K562 (cell line): ENCODE results near the gene BPHL. TPM values are rescaled to one million over a fixed set of nuclear protein-coding genes. Genes with fewer than 3 reads are reported as not detected.

Experiments
- BRF1 ChIP-seq: IDR thresholded peaks from 3 replicates; pipeline ENCODE4 v1.6.1; 2011; ENCODE audit warnings: borderline replicate concordance, mild to moderate bottlenecking; ENCODE audit not compliant: insufficient read length; ENCODE audit errors: extremely low read depth
- EGR1 ChIP-seq: fragments of 450-650 bp; conservative IDR thresholded peaks from 2 replicates; pipeline ENCODE4 v1.6.1; 2017; ENCODE audit warnings: mild to moderate bottlenecking
- ESRRA ChIP-seq: fragments of 450-650 bp; IDR thresholded peaks from 2 replicates; pipeline ENCODE4 v1.6.1; 2014; ENCODE audit warnings: low read depth, mild to moderate bottlenecking, moderate library complexity, borderline replicate concordance
- FOXK1 ChIP-seq: sonication (generic); formaldehyde crosslinking; IDR thresholded peaks from 2 replicates; pipeline ENCODE4 v1.8.0; 2022; ENCODE audit warnings: missing genetic modification reagents, mild to moderate bottlenecking, borderline replicate concordance
- FOXP4 ChIP-seq: sonication (generic); formaldehyde crosslinking; IDR thresholded peaks from 2 replicates; pipeline ENCODE4 v1.8.0; 2022; ENCODE audit warnings: mild to moderate bottlenecking, missing genetic modification reagents, borderline replicate concordance
- MLLT1 ChIP-seq, 2 experiments: fragments of 450-650 bp; IDR thresholded peaks; 2 replicates each; pipeline ENCODE4 v1.6.1; 2016
- MXI1 ChIP-seq: IDR thresholded peaks from 2 replicates; pipeline ENCODE4 v1.6.1; 2011; ENCODE audit warnings: low read depth, mild to moderate bottlenecking, improper control_type of control experiment, low read length
- RBBP5 ChIP-seq: fragments of 200-600 bp; sonication (generic); IDR thresholded peaks from 2 replicates; pipeline ENCODE4 v1.6.1; 2012; ENCODE audit warnings: borderline replicate concordance, mild to moderate bottlenecking, low read length, control low read depth, inconsistent platforms; ENCODE audit not compliant: insufficient read depth, poor library complexity, severe bottlenecking
- RCOR1 ChIP-seq, 2 experiments: IDR thresholded peaks; 2 replicates each; pipeline ENCODE4 v1.6.1; 2012; ENCODE audit warnings: low read depth in 2 of 2, low read length in 2 of 2, borderline replicate concordance in 1 of 2, improper control_type of control experiment in 1 of 2
- RUNX1 ChIP-seq: sonication (generic); IDR thresholded peaks from 2 replicates; pipeline ENCODE4 v1.6.1; 2016; ENCODE audit warnings: antibody characterized with exemption, low read depth
- SMAD2 ChIP-seq: fragments of 150-350 bp; IDR thresholded peaks from 2 replicates; pipeline ENCODE4 v1.6.1; 2014; ENCODE audit warnings: low read depth, mild to moderate bottlenecking, low read length
- SRSF1 ChIP-seq: fragments of 200-400 bp; formaldehyde crosslinking; IDR thresholded peaks from 2 replicates; pipeline ENCODE4 v1.6.1; 2017; ENCODE audit warnings: mild to moderate bottlenecking, low read depth, low read length, moderate library complexity
- STAG1 ChIP-seq: sonication (generic); formaldehyde crosslinking; IDR thresholded peaks from 2 replicates; pipeline ENCODE4 v1.5.0; 2020; ENCODE audit warnings: missing genetic modification reagents, borderline replicate concordance
- TRIM28 ChIP-seq: fragments of 450-650 bp; IDR thresholded peaks from 2 replicates; pipeline ENCODE4 v1.6.1; 2017
- UBTF ChIP-seq, 2 experiments: IDR thresholded peaks; 2 replicates each; pipeline ENCODE4 v1.6.1; 2012; ENCODE audit warnings: improper control_type of control experiment in 2 of 2, low read depth in 2 of 2, low read length in 2 of 2, borderline replicate concordance in 1 of 2
- YY1 ChIP-seq, 3 experiments: IDR thresholded peaks; 2 replicates each; pipeline ENCODE4 v1.6.1; 2011; ENCODE audit warnings: low read length in 2 of 3, mild to moderate bottlenecking in 2 of 3, moderate library complexity in 2 of 3, borderline replicate concordance in 1 of 3, control low read depth in 1 of 3, low read depth in 1 of 3; ENCODE audit not compliant: insufficient read depth in 3 of 3, insufficient replicate concordance in 2 of 3, control insufficient read depth in 1 of 3, insufficient read length in 1 of 3; ENCODE audit errors: extremely low read depth in 1 of 3
- ZEB2 ChIP-seq: fragments of 450-650 bp; IDR thresholded peaks from 2 replicates; pipeline ENCODE4 v1.6.1; 2016
- ZNF263 ChIP-seq: sonication (generic); formaldehyde crosslinking; IDR thresholded peaks from 2 replicates; pipeline ENCODE4 v1.8.0; 2022; ENCODE audit warnings: mild to moderate bottlenecking, missing genetic modification reagents, borderline replicate concordance
- ZNF3 ChIP-seq: fragments of 250-450 bp; sonication (Bioruptor Pico); IDR thresholded peaks from 2 replicates; pipeline ENCODE4 v1.5.0; 2021; ENCODE audit warnings: mild to moderate bottlenecking, moderate library complexity
- ZNF316 ChIP-seq: fragments of 450-650 bp; IDR thresholded peaks from 2 replicates; pipeline ENCODE4 v1.6.1; 2016
- ZSCAN29 ChIP-seq: fragments of 450-650 bp; IDR thresholded peaks from 2 replicates; pipeline ENCODE4 v1.6.1; 2017
- polyA plus RNA-seq, 8 experiments: library from polyadenylated mRNA; depleted of rRNA in 4 of 8; stranded (reverse) in 5 of 8; unstranded in 3 of 8; fragments of >200 nt; fragmentation: Nextera tagmentation in 2 of 8; fragmentation: Illumina TruSeq in 1 of 8; extraction: Ambion mirVana in 2 of 8; extraction: Trizol in 1 of 8; gene quantifications; 2 replicates each; pipeline versions ENCODE4 v1.2.1 to v1.2.3, GENCODE V29; 2011 to 2014; ENCODE audit warnings: inconsistent platforms in 1 of 8, missing spikeins in 1 of 8
- total RNA-seq, 7 experiments: library from RNA; depleted of rRNA in 6 of 7; stranded (reverse); fragments of >200 nt in 6 of 7; fragmentation: Illumina TruSeq in 2 of 7; extraction: Trizol in 2 of 7; gene quantifications; 2 replicates each; pipeline versions ENCODE4 v1.2.1 to v1.2.3, GENCODE V29; 2011 to 2021; ENCODE audit warnings: low replicate concordance in 1 of 7

The BPHL gene
- total and polyA plus RNA-seq, 9 of the 15 experiments (the other 6 are each of a cell fraction or from before 2014, with no cell fraction given), result 3.5 to 17.4 (median 8.2) TPM

GRCh38 chr6:3118353-3119039 lies at the start of gene BPHL (continued):
- TF ChIP-seq ZSCAN29 (peak; percentile 98), RUNX1 (peak; percentile 64; the same call in 1 of the 2 replicates), ZNF263 (CRISPR knock-in tag) (peak; percentile 67; the same call in 1 of the 2 replicates), RCOR1 (IDR thresholded peaks at IDR 0.05; ENCODE audit: borderline replicate concordance in 1 of 2, low read depth in 2 of 2, low read length in 2 of 2) (no peak; a peak in 2 of 4 replicates), BRF1 (no peak), MLLT1 (IDR thresholded peaks at IDR 0.05) (peak in 1 of 2 experiments; percentile 49; a peak in 1 of 4 replicates), ZNF3 (CRISPR knock-in tag) (no peak), RBBP5 (peak; percentile 97), ZNF316 (peak; percentile 40; the same call in 1 of the 2 replicates), SRSF1 (0 out of 2 replicates have a peak, but pooled peaks have one; percentile 79), YY1 (IDR thresholded peaks at IDR 0.05; ENCODE audit: borderline replicate concordance in 1 of 3, control insufficient read depth in 1 of 3, extremely low read depth in 1 of 3, insufficient read depth in 3 of 3, insufficient read length in 1 of 3, insufficient replicate concordance in 2 of 3, low read depth in 1 of 3, low read length in 2 of 3) (peak; percentile 4 to 83 (median 70)), MXI1 (peak; percentile 10; the same call in 1 of the 2 replicates), EGR1 (peak; percentile 83), UBTF (IDR thresholded peaks at IDR 0.05; ENCODE audit: borderline replicate concordance in 1 of 2, low read depth in 2 of 2, low read length in 2 of 2) (0 out of 4 replicates have a peak, but pooled peaks of 1 of the 2 experiments have one; percentile 62), STAG1 (CRISPR knock-in tag) (0 out of 2 replicates have a peak, but pooled peaks have one; percentile 48), TRIM28 (0 out of 2 replicates have a peak, but pooled peaks have one; percentile 13), FOXK1 (CRISPR knock-in tag) (no peak), ESRRA (peak; percentile 50; the same call in 1 of the 2 replicates), FOXP4 (CRISPR knock-in tag) (0 out of 2 replicates have a peak, but pooled peaks have one; percentile 67), ZEB2 (no peak), SMAD2 (no peak)
